H9 (cell line): ENCODE measurements around the gene SLC7A4. TPM values are rescaled to one million over a fixed set of nuclear protein-coding genes. Genes with fewer than 3 reads are reported as not detected.

Source experiments
- DNase-seq: peaks from one replicate; pipeline ENCODE4 v3.0.0-alpha.2; 2017
- H2AFZ ChIP-seq: one replicate; pipeline ENCODE4 v1.6.1; 2013; ENCODE audit warnings: mild to moderate bottlenecking, low read length, control low read depth, moderate library complexity
- H2AK5ac ChIP-seq: 2 replicates; pipeline ENCODE4 v1.6.1; 2013; ENCODE audit warnings: low read length, control low read depth, mixed read lengths; ENCODE audit not compliant: insufficient read length
- H2BK120ac ChIP-seq: one replicate; pipeline ENCODE4 v1.6.1; 2013; ENCODE audit warnings: low read depth, mild to moderate bottlenecking, low read length, control low read depth, inconsistent platforms; ENCODE audit not compliant: poor library complexity, severe bottlenecking
- H2BK12ac ChIP-seq: 2 replicates; pipeline ENCODE4 v1.6.1; 2013; ENCODE audit warnings: low read length, control low read depth, mixed read lengths, low read depth; ENCODE audit not compliant: insufficient read length
- H2BK15ac ChIP-seq: 2 replicates; pipeline ENCODE4 v1.6.1; 2013; ENCODE audit warnings: low read depth, low read length, control low read depth
- H2BK20ac ChIP-seq: one replicate; pipeline ENCODE4 v1.6.1; 2013; ENCODE audit warnings: low read depth, mild to moderate bottlenecking, low read length, control low read depth, inconsistent platforms; ENCODE audit not compliant: poor library complexity, severe bottlenecking
- H2BK5ac ChIP-seq: 2 replicates; pipeline ENCODE4 v1.6.1; 2013; ENCODE audit warnings: low read length, control low read depth, mixed read lengths; ENCODE audit not compliant: insufficient read length
- H3K14ac ChIP-seq: 2 replicates; pipeline ENCODE4 v1.6.1; 2013; ENCODE audit warnings: low read length, control low read depth; ENCODE audit not compliant: insufficient read depth
- H3K18ac ChIP-seq: 2 replicates; pipeline ENCODE4 v1.6.1; 2013; ENCODE audit warnings: low read depth, mild to moderate bottlenecking, mixed read lengths, low read length, control low read depth; ENCODE audit not compliant: insufficient read length
- H3K23ac ChIP-seq: 2 replicates; pipeline ENCODE4 v1.6.1; 2013; ENCODE audit warnings: low read length, control low read depth, mixed read lengths, low read depth; ENCODE audit not compliant: insufficient read length
- H3K23me2 ChIP-seq: 2 replicates; pipeline ENCODE4 v1.6.1; 2013; ENCODE audit warnings: low read depth, mild to moderate bottlenecking, mixed read lengths, low read length, control low read depth; ENCODE audit not compliant: insufficient read length, poor library complexity, severe bottlenecking
- H3K27ac ChIP-seq: 2 replicates; pipeline ENCODE4 v1.5.1; 2013; ENCODE audit warnings: low read length, control low read depth, mixed read lengths, low read depth; ENCODE audit not compliant: insufficient read length
- H3K27me3 ChIP-seq: 2 replicates; pipeline ENCODE4 v1.6.1; 2013; ENCODE audit warnings: low read length, control low read depth, inconsistent platforms; ENCODE audit not compliant: insufficient read depth
- H3K4ac ChIP-seq: 2 replicates; pipeline ENCODE4 v1.6.1; 2013; ENCODE audit warnings: low read depth, mild to moderate bottlenecking, control low read depth, inconsistent platforms, low read length, moderate library complexity
- H3K4me1 ChIP-seq: 2 replicates; pipeline ENCODE4 v1.6.1; 2013; ENCODE audit warnings: low read length, control low read depth, inconsistent platforms; ENCODE audit not compliant: insufficient read depth
- H3K4me2 ChIP-seq: 2 replicates; pipeline ENCODE4 v1.6.1; 2013; ENCODE audit warnings: low read length, control low read depth, mixed read lengths; ENCODE audit not compliant: insufficient read length, insufficient read depth
- H3K56ac ChIP-seq: 2 replicates; pipeline ENCODE4 v1.6.1; 2013; ENCODE audit warnings: low read depth, mild to moderate bottlenecking, mixed read lengths, low read length, control low read depth; ENCODE audit not compliant: insufficient read length
- H3K79me1 ChIP-seq: 2 replicates; pipeline ENCODE4 v1.6.1; 2013; ENCODE audit warnings: low read depth, mild to moderate bottlenecking, moderate library complexity, low read length, control low read depth, inconsistent platforms; ENCODE audit not compliant: insufficient read depth, poor library complexity, severe bottlenecking
- H3K79me2 ChIP-seq: 2 replicates; pipeline ENCODE4 v1.6.1; 2013; ENCODE audit warnings: low read length, control low read depth, inconsistent platforms; ENCODE audit not compliant: insufficient read depth
- H3K9ac ChIP-seq: 2 replicates; pipeline ENCODE4 v1.6.1; 2013; ENCODE audit warnings: low read length, control low read depth, mixed read lengths; ENCODE audit not compliant: insufficient read length; ENCODE audit errors: extremely low read depth
- H3K9me3 ChIP-seq: one replicate; pipeline ENCODE4 v1.6.1; 2013; ENCODE audit warnings: low read depth, low read length, inconsistent platforms; ENCODE audit not compliant: control insufficient read depth
- H3T11ph ChIP-seq: one replicate; pipeline ENCODE4 v1.6.1; 2013; ENCODE audit warnings: mild to moderate bottlenecking, low read length, control low read depth, inconsistent platforms
- H4K20me1 ChIP-seq: one replicate; pipeline ENCODE4 v1.6.1; 2013; ENCODE audit not compliant: control insufficient read depth, insufficient read length, insufficient read depth
- H4K5ac ChIP-seq: 2 replicates; pipeline ENCODE4 v1.6.1; 2013; ENCODE audit warnings: low read depth, mild to moderate bottlenecking, mixed read lengths, low read length, control low read depth; ENCODE audit not compliant: insufficient read length
- H4K8ac ChIP-seq: replicated peaks from 2 replicates; pipeline ENCODE4 v1.6.1; 2013; ENCODE audit warnings: low read length, control low read depth, mixed read lengths, low read depth; ENCODE audit not compliant: insufficient read length
- H4K91ac ChIP-seq: 2 replicates; pipeline ENCODE4 v1.6.1; 2013; ENCODE audit warnings: low read depth, mild to moderate bottlenecking, moderate library complexity, mixed read lengths, low read length, control low read depth; ENCODE audit not compliant: insufficient read length
- H3K27ac Mint-ChIP-seq, 3 experiments: 2 replicates in 2 of 3; 3 replicates in 1 of 3; pipeline ENCODE4 v1.8.0; 2020 to 2021; ENCODE audit warnings: mixed read lengths in 3 of 3, mild to moderate bottlenecking in 1 of 3, moderate library complexity in 1 of 3
- H3K27me3 Mint-ChIP-seq: 2 replicates; pipeline ENCODE4 v1.8.0; 2021; ENCODE audit warnings: low read depth, mild to moderate bottlenecking, moderate library complexity, mixed read lengths
- H3K36me3 Mint-ChIP-seq, 3 experiments: 2 replicates in 2 of 3; 3 replicates in 1 of 3; pipeline ENCODE4 v1.8.0; 2020 to 2021; ENCODE audit warnings: low read depth in 3 of 3, mixed read lengths in 3 of 3; ENCODE audit not compliant: insufficient read depth in 1 of 3
- H3K4me1 Mint-ChIP-seq, 2 experiments: 2 replicates each; pipeline ENCODE4 v1.8.0; 2020; ENCODE audit warnings: mixed read lengths in 2 of 2
- H3K4me3 Mint-ChIP-seq, 2 experiments: 2 replicates in 1 of 2; 3 replicates in 1 of 2; pipeline ENCODE4 v1.8.0; 2020 to 2021; ENCODE audit warnings: mild to moderate bottlenecking in 2 of 2, mixed read lengths in 2 of 2, moderate library complexity in 1 of 2
- H3K9me3 Mint-ChIP-seq, 2 experiments: 2 replicates in 1 of 2; 3 replicates in 1 of 2; pipeline ENCODE4 v1.8.0; 2020; ENCODE audit warnings: mild to moderate bottlenecking in 2 of 2, mixed read lengths in 2 of 2, moderate library complexity in 1 of 2
- WGBS: extraction: QIAGEN DNeasy Blood & Tissue Kit; methylation state at CpG from one replicate; pipeline ENCODE4 v1.1.7; 2013; ENCODE audit warnings: missing lambda C conversion rate, low lambda C conversion rate, mixed read lengths; ENCODE audit not compliant: insufficient read length; ENCODE audit errors: extremely low coverage; 5-methylcytosine and 5-hydroxymethylcytosine counted together
- total RNA-seq: library from RNA; stranded (reverse); gene quantifications from 2 replicates; pipeline ENCODE4 v1.2.1, GENCODE V29; 2021
- TF ChIP-seq, protein P1 (sequence below): fragments of 200-600 bp; sonication (generic); conservative IDR thresholded peaks from 3 replicates; pipeline ENCODE4 v1.8.0; 2021; ENCODE audit warnings: antibody characterized with exemption, mild to moderate bottlenecking

Gene SLC7A4
- total RNA-seq, 1 experiment from 2014 or later, result 0.09 TPM

- Mint-ChIP-seq H3K36me3 (no peaks in the 10 kb centered on the region), H3K27me3 (peaks cover 11% of the 10 kb centered on the region), H3K4me1 (peaks cover 10 to 18% of the 10 kb centered on the region in 2 experiments), H3K4me3 (no peak overlapping the region; a peak in 1 of 5 replicates), H3K9me3 (peaks cover under 1% of the 10 kb centered on the region in 2 experiments; a peak in 3 of 5 replicates), H3K27ac (no peak overlapping the region; a peak in 1 of 7 replicates)
- H3K79me1 ChIP-seq, result no peaks in the 10 kb centered on the region
- no peaks in the 10 kb centered on the region for H3K79me2 ChIP-seq
- H3K23ac ChIP-seq, result no peak overlapping the region
- H2BK20ac ChIP-seq, result no peak overlapping the region
- H3K4me2 ChIP-seq, result no peak overlapping the region
- no peak overlapping the region for H4K8ac ChIP-seq
- no peak overlapping the region for H3K18ac ChIP-seq
- no peak overlapping the region for H3K9ac ChIP-seq
- no peaks in the 10 kb centered on the region for H3K9me3 ChIP-seq
- no peak overlapping the region for H4K5ac ChIP-seq
- H2BK5ac ChIP-seq, result no peak overlapping the region
- no peak overlapping the region for H3K14ac ChIP-seq
- no peak overlapping the region for H3K4ac ChIP-seq
- no peak overlapping the region for H2AFZ ChIP-seq
- H3K27ac ChIP-seq, result no peak overlapping the region
- H2BK15ac ChIP-seq, result no peak overlapping the region
- H2BK120ac ChIP-seq, result no peak overlapping the region
- no CpG with 5 or more reads among the region's 8 CpGs for WGBS
- H2BK12ac ChIP-seq, result no peak overlapping the region
- no peak overlapping the region for H2AK5ac ChIP-seq
- no peak for DNase-seq
- no peaks in the 10 kb centered on the region; the same call in 1 of the 2 replicates for H3K4me1 ChIP-seq
- H3K27me3 ChIP-seq, result no peaks in the 10 kb centered on the region
- H4K20me1 ChIP-seq, result no peaks in the 10 kb centered on the region
- H3K56ac ChIP-seq, result no peak overlapping the region
- no peak overlapping the region for H3T11ph ChIP-seq
- TF ChIP-seq, protein P1, sequence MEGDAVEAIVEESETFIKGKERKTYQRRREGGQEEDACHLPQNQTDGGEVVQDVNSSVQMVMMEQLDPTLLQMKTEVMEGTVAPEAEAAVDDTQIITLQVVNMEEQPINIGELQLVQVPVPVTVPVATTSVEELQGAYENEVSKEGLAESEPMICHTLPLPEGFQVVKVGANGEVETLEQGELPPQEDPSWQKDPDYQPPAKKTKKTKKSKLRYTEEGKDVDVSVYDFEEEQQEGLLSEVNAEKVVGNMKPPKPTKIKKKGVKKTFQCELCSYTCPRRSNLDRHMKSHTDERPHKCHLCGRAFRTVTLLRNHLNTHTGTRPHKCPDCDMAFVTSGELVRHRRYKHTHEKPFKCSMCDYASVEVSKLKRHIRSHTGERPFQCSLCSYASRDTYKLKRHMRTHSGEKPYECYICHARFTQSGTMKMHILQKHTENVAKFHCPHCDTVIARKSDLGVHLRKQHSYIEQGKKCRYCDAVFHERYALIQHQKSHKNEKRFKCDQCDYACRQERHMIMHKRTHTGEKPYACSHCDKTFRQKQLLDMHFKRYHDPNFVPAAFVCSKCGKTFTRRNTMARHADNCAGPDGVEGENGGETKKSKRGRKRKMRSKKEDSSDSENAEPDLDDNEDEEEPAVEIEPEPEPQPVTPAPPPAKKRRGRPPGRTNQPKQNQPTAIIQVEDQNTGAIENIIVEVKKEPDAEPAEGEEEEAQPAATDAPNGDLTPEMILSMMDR, result no peak
- no peaks in the 10 kb centered on the region for H3K23me2 ChIP-seq
- no peak overlapping the region for H4K91ac ChIP-seq
These were observed 7.1 kb downstream of the SLC7A4 start for GRCh38 chr22:21025266-21025665.
